ENCODE measurements around the gene SEMA6D.

- TF ChIP-seq, protein P1, sequence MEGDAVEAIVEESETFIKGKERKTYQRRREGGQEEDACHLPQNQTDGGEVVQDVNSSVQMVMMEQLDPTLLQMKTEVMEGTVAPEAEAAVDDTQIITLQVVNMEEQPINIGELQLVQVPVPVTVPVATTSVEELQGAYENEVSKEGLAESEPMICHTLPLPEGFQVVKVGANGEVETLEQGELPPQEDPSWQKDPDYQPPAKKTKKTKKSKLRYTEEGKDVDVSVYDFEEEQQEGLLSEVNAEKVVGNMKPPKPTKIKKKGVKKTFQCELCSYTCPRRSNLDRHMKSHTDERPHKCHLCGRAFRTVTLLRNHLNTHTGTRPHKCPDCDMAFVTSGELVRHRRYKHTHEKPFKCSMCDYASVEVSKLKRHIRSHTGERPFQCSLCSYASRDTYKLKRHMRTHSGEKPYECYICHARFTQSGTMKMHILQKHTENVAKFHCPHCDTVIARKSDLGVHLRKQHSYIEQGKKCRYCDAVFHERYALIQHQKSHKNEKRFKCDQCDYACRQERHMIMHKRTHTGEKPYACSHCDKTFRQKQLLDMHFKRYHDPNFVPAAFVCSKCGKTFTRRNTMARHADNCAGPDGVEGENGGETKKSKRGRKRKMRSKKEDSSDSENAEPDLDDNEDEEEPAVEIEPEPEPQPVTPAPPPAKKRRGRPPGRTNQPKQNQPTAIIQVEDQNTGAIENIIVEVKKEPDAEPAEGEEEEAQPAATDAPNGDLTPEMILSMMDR (IDR thresholded peaks at IDR 0.05; ENCODE audit: insufficient read depth, low read length), result no peak
- TF ChIP-seq REST (IDR thresholded peaks at IDR 0.05; ENCODE audit: insufficient replicate concordance, low read depth) (no peak), GABPA (IDR thresholded peaks at IDR 0.05; ENCODE audit: low read depth) (no peak), POLR2AphosphoS5 (IDR thresholded peaks at IDR 0.05; ENCODE audit: low read depth) (no peak), SPI1 (IDR thresholded peaks at IDR 0.05; ENCODE audit: borderline replicate concordance, low read depth) (no peak)
Measured at GRCh38 chr15:47784820-47785219, 67.5 kb downstream of the SEMA6D start.

Measured in HL-60 (cell line).